Liver (tissue), 9 donors: Measurements from ENCODE around the gene NTN5. TPM values are rescaled to one million over a fixed set of nuclear protein-coding genes. Genes with fewer than 3 reads are reported as not detected.

ENCODE experiments used
- DNase-seq: peaks from one replicate; pipeline ENCODE4 v3.0.0-alpha.2; 2017; ENCODE audit warnings: low spot score
- H3K27ac ChIP-seq, 2 donors: one replicate each; pipeline ENCODE4 v1.7.0; 2013; ENCODE audit warnings: inconsistent platforms in 2 of 2, low read length in 2 of 2, control low read depth in 1 of 2, low read depth in 1 of 2, mild to moderate bottlenecking in 1 of 2
- H3K27me3 ChIP-seq, 4 donors: one replicate each; pipeline versions ENCODE4 v1.6.1 to v1.7.0; 2013; ENCODE audit warnings: low read length in 3 of 4, inconsistent platforms in 1 of 4, mild to moderate bottlenecking in 1 of 4, moderate library complexity in 1 of 4; ENCODE audit not compliant: control insufficient read depth in 4 of 4, insufficient read depth in 4 of 4
- H3K36me3 ChIP-seq, 4 donors: one replicate each; pipeline versions ENCODE4 v1.6.1 to v1.7.0; 2013; ENCODE audit warnings: low read length in 3 of 4, mild to moderate bottlenecking in 3 of 4, low read depth in 1 of 4, moderate library complexity in 1 of 4; ENCODE audit not compliant: control insufficient read depth in 4 of 4, insufficient read depth in 3 of 4
- H3K4me1 ChIP-seq, 4 donors: one replicate each; pipeline versions ENCODE4 v1.6.1 to v1.7.0; 2013; ENCODE audit warnings: low read length in 3 of 4, mild to moderate bottlenecking in 3 of 4, moderate library complexity in 1 of 4; ENCODE audit not compliant: control insufficient read depth in 4 of 4, insufficient read depth in 4 of 4
- H3K4me3 ChIP-seq, 3 donors: one replicate each; pipeline versions ENCODE4 v1.6.1 to v1.7.0; 2013; ENCODE audit warnings: low read length in 3 of 3, control low read depth in 1 of 3, low read depth in 1 of 3, mild to moderate bottlenecking in 1 of 3
- H3K9ac ChIP-seq, 2 donors: one replicate each; pipeline ENCODE4 v1.7.0; 2013; ENCODE audit warnings: low read length in 2 of 2, mild to moderate bottlenecking in 2 of 2, moderate library complexity in 2 of 2, control low read depth in 1 of 2, low read depth in 1 of 2
- H3K9me3 ChIP-seq, 4 donors: one replicate each; pipeline versions ENCODE4 v1.6.1 to v1.7.0; 2013; ENCODE audit warnings: low read length in 3 of 4; ENCODE audit not compliant: control insufficient read depth in 4 of 4
- ATF3 ChIP-seq: IDR thresholded peaks from 2 replicates; pipeline ENCODE4 v1.6.1; 2016; ENCODE audit warnings: antibody characterized with exemption
- CTCF ChIP-seq: fragments of 150-350 bp; IDR thresholded peaks from 2 replicates; pipeline ENCODE4 v1.5.1; 2017; ENCODE audit warnings: improper control_type of control experiment, low read depth, low read length; ENCODE audit not compliant: missing input control
- EGR1 ChIP-seq, 2 donors: IDR thresholded peaks; 2 replicates each; pipeline ENCODE4 v1.6.1; 2016 to 2018; ENCODE audit warnings: antibody characterized with exemption in 2 of 2, low read depth in 2 of 2
- FOXA1 ChIP-seq: IDR thresholded peaks from 2 replicates; pipeline ENCODE4 v1.6.1; 2016; ENCODE audit warnings: antibody characterized with exemption
- FOXA2 ChIP-seq: IDR thresholded peaks from 2 replicates; pipeline ENCODE4 v1.6.1; 2016; ENCODE audit warnings: antibody characterized with exemption
- GABPA ChIP-seq, 2 donors: IDR thresholded peaks in 1 of 2; conservative IDR thresholded peaks in 1 of 2; 2 replicates each; pipeline ENCODE4 v1.6.1; 2016; ENCODE audit warnings: antibody characterized with exemption in 2 of 2, mild to moderate bottlenecking in 1 of 2, moderate library complexity in 1 of 2
- HNF4A ChIP-seq, 2 donors: conservative IDR thresholded peaks; 2 replicates each; pipeline ENCODE4 v1.6.1; 2016; ENCODE audit warnings: antibody characterized with exemption in 2 of 2, mild to moderate bottlenecking in 2 of 2
- HNF4G ChIP-seq: IDR thresholded peaks from 2 replicates; pipeline ENCODE4 v1.6.1; 2016; ENCODE audit warnings: antibody characterized with exemption
- JUND ChIP-seq, 2 donors: IDR thresholded peaks; 2 replicates each; pipeline ENCODE4 v1.6.1; 2016; ENCODE audit warnings: antibody characterized with exemption in 2 of 2
- NR2F2 ChIP-seq: IDR thresholded peaks from 2 replicates; pipeline ENCODE4 v1.6.1; 2016; ENCODE audit warnings: antibody characterized with exemption
- RAD21 ChIP-seq, 2 donors: IDR thresholded peaks; 2 replicates each; pipeline ENCODE4 v1.6.1; 2016; ENCODE audit warnings: antibody characterized with exemption in 2 of 2, mild to moderate bottlenecking in 2 of 2
- RXRA ChIP-seq, 2 donors: IDR thresholded peaks; 2 replicates each; pipeline ENCODE4 v1.6.1; 2017 to 2018; ENCODE audit warnings: antibody characterized with exemption in 2 of 2, mild to moderate bottlenecking in 1 of 2
- TAF1 ChIP-seq: conservative IDR thresholded peaks from 2 replicates; pipeline ENCODE4 v1.6.1; 2016; ENCODE audit warnings: antibody characterized with exemption, mild to moderate bottlenecking
- YY1 ChIP-seq: IDR thresholded peaks from 2 replicates; pipeline ENCODE4 v1.6.1; 2016; ENCODE audit warnings: antibody characterized with exemption, mild to moderate bottlenecking
- WGBS: extraction: QIAGEN DNeasy Blood & Tissue Kit; methylation state at CpG from one replicate; pipeline ENCODE4 v1.1.7; 2013; 5-methylcytosine and 5-hydroxymethylcytosine counted together
- polyA plus RNA-seq, 2 donors: library from polyadenylated mRNA; stranded (reverse) in 1 of 2; unstranded in 1 of 2; fragments of 200-250 nt in 1 of 2; fragments of >200 nt in 1 of 2; fragmentation: Nextera tagmentation in 1 of 2; extraction: Ambion mirVana in 1 of 2; gene quantifications; one replicate each; pipeline versions ENCODE4 v1.2.1 to v1.2.3, GENCODE V29; 2013 to 2015
- total RNA-seq, 2 donors: library from RNA; depleted of rRNA; stranded (reverse); fragments of >200 nt; gene quantifications; one replicate each; pipeline ENCODE4 v1.2.3, GENCODE V29; 2014
- TF ChIP-seq, protein P1 (sequence below): IDR thresholded peaks from 2 replicates; pipeline ENCODE4 v1.6.1; 2016; ENCODE audit warnings: antibody characterized with exemption
- TF ChIP-seq, protein P2 (sequence below): IDR thresholded peaks from 2 replicates; pipeline ENCODE4 v1.6.1; 2016; ENCODE audit warnings: antibody characterized with exemption
- TF ChIP-seq, protein P3 (sequence below): IDR thresholded peaks from 2 replicates; pipeline ENCODE4 v1.6.1; 2016; ENCODE audit warnings: antibody characterized with exemption, mild to moderate bottlenecking
- donor health status: healthy.
- donor health status: healthy.
- donor health status: healthy.
- donor health status: healthy.
- donor health status: healthy.

NTN5 gene
- total and polyA plus RNA-seq, 4 donors = 0.08 to 0.09 TPM; not detected in 2

DNA sequence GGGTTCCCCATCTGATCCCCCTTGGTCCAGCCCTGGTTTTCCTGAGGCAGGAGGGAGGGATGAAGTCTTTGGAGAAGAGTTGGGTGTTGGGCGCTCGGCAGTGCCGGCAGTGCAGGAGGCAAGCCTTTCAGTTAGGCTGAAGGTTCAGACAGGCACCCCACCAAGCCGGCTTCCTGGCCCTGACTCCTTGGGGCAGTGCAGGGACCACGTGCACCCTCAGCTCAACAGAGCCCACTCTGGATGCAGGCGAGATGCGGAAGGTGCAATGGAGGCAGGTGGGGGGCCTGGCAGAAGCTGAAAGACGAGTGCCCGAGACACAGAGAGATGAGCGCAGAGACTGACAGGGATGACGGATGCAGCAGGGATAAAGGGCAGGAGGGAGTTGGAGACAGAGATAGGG, 35.7 kb upstream of the NTN5 start:
- H3K9me3 ChIP-seq = no peaks in the 10 kb centered on the region
- 81% methylated on average over 11 of the region's 11 CpGs for WGBS
- no peak overlapping the region for H3K27ac ChIP-seq
- no peak overlapping the region for H3K9ac ChIP-seq
- H3K4me1 ChIP-seq = peaks cover 0 to 9% (median 6%) of the 10 kb centered on the region in 4 donors
- no peaks in the 10 kb centered on the region for H3K27me3 ChIP-seq
- no peak overlapping the region for H3K4me3 ChIP-seq
- TF ChIP-seq JUND (IDR thresholded peaks at IDR 0.05) = no peak
- no peak for DNase-seq
- no peaks in the 10 kb centered on the region for H3K36me3 ChIP-seq

- H3K27ac ChIP-seq = no peak overlapping the region
- H3K4me1 ChIP-seq = no peaks in the 10 kb centered on the region
- no peak overlapping the region for H3K4me3 ChIP-seq
- DNase-seq = no peak
- no peak overlapping the region for H3K9ac ChIP-seq
- H3K9me3 ChIP-seq = no peaks in the 10 kb centered on the region
- no peaks in the 10 kb centered on the region for H3K36me3 ChIP-seq
- no peaks in the 10 kb centered on the region for H3K27me3 ChIP-seq
- TF ChIP-seq CTCF (no peak), FOXA1 (no peak), TAF1 (no peak), ATF3 (no peak), EGR1 (IDR thresholded peaks at IDR 0.05; ENCODE audit: low read depth in 2 of 2) (no peak), JUND (IDR thresholded peaks at IDR 0.05) (no peak), FOXA2 (no peak), RAD21 (IDR thresholded peaks at IDR 0.05) (no peak)
- TF ChIP-seq, protein P1, sequence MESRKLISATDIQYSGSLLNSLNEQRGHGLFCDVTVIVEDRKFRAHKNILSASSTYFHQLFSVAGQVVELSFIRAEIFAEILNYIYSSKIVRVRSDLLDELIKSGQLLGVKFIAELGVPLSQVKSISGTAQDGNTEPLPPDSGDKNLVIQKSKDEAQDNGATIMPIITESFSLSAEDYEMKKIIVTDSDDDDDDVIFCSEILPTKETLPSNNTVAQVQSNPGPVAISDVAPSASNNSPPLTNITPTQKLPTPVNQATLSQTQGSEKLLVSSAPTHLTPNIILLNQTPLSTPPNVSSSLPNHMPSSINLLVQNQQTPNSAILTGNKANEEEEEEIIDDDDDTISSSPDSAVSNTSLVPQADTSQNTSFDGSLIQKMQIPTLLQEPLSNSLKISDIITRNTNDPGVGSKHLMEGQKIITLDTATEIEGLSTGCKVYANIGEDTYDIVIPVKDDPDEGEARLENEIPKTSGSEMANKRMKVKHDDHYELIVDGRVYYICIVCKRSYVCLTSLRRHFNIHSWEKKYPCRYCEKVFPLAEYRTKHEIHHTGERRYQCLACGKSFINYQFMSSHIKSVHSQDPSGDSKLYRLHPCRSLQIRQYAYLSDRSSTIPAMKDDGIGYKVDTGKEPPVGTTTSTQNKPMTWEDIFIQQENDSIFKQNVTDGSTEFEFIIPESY = no peak
- TF ChIP-seq, protein P2, sequence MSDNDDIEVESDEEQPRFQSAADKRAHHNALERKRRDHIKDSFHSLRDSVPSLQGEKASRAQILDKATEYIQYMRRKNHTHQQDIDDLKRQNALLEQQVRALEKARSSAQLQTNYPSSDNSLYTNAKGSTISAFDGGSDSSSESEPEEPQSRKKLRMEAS = no peak
- WGBS = 91% methylated on average over 2 of the region's 2 CpGs
Observed at GRCh38 chr19:48705431-48705830, 32.6 kb upstream of the NTN5 start.

GRCh38 chr19:48703316-48703715, 30.5 kb upstream of the NTN5 start:
- Histone ChIP-seq H3K27me3 (no peaks in the 10 kb centered on the region), H3K9me3 (no peaks in the 10 kb centered on the region), H3K4me3 (no peak overlapping the region), H3K36me3 (no peaks in the 10 kb centered on the region), H3K9ac (no peak overlapping the region), H3K4me1 (no peaks in the 10 kb centered on the region), H3K27ac (no peak overlapping the region)
- WGBS = 92% methylated on average over 23 of the region's 23 CpGs
- no peak for DNase-seq
- TF ChIP-seq YY1 = no peak
- TF ChIP-seq GABPA (IDR thresholded peaks at IDR 0.05 in 1 of 2, conservative IDR thresholded peaks at IDR 0.05 in 1 of 2) = no peak
- no peak for TF ChIP-seq HNF4A (conservative IDR thresholded peaks at IDR 0.05)
- TF ChIP-seq RAD21 (IDR thresholded peaks at IDR 0.05) = no peak
- TF ChIP-seq FOXA1 = no peak
- no peak for TF ChIP-seq FOXA2
- TF ChIP-seq CTCF = no peak
- TF ChIP-seq EGR1 (IDR thresholded peaks at IDR 0.05; ENCODE audit: low read depth in 2 of 2) = no peak
- no peak for TF ChIP-seq NR2F2
- no peak for TF ChIP-seq TAF1
- TF ChIP-seq, protein P2 = no peak
- TF ChIP-seq, protein P3, sequence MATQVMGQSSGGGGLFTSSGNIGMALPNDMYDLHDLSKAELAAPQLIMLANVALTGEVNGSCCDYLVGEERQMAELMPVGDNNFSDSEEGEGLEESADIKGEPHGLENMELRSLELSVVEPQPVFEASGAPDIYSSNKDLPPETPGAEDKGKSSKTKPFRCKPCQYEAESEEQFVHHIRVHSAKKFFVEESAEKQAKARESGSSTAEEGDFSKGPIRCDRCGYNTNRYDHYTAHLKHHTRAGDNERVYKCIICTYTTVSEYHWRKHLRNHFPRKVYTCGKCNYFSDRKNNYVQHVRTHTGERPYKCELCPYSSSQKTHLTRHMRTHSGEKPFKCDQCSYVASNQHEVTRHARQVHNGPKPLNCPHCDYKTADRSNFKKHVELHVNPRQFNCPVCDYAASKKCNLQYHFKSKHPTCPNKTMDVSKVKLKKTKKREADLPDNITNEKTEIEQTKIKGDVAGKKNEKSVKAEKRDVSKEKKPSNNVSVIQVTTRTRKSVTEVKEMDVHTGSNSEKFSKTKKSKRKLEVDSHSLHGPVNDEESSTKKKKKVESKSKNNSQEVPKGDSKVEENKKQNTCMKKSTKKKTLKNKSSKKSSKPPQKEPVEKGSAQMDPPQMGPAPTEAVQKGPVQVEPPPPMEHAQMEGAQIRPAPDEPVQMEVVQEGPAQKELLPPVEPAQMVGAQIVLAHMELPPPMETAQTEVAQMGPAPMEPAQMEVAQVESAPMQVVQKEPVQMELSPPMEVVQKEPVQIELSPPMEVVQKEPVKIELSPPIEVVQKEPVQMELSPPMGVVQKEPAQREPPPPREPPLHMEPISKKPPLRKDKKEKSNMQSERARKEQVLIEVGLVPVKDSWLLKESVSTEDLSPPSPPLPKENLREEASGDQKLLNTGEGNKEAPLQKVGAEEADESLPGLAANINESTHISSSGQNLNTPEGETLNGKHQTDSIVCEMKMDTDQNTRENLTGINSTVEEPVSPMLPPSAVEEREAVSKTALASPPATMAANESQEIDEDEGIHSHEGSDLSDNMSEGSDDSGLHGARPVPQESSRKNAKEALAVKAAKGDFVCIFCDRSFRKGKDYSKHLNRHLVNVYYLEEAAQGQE = no peak
- no peak for TF ChIP-seq JUND (IDR thresholded peaks at IDR 0.05)
- TF ChIP-seq RXRA (IDR thresholded peaks at IDR 0.05) = no peak
- TF ChIP-seq HNF4G = no peak
